Measurements from ENCODE around the gene TRHDE.

DNA sequence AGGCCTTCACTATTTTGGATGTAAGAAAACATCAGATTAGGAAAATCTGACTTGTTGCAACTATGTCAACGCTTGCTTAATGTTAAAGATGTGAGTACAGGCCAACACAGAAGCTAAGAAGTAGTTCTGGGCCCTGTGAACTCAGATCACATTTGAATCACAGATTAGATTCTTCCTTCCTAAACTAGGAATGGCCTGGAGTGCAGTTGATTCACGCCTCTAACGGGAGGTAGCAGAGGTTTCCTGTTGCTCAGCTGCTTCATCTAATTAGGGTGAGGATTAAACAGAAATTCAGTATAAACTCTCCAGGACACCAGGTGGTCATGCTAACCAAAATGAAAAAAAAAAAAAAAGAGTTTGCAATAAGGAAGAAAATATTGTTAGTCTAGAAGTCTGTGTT, 314.3 kb downstream of the TRHDE start:
- TF ChIP-seq, protein P1, sequence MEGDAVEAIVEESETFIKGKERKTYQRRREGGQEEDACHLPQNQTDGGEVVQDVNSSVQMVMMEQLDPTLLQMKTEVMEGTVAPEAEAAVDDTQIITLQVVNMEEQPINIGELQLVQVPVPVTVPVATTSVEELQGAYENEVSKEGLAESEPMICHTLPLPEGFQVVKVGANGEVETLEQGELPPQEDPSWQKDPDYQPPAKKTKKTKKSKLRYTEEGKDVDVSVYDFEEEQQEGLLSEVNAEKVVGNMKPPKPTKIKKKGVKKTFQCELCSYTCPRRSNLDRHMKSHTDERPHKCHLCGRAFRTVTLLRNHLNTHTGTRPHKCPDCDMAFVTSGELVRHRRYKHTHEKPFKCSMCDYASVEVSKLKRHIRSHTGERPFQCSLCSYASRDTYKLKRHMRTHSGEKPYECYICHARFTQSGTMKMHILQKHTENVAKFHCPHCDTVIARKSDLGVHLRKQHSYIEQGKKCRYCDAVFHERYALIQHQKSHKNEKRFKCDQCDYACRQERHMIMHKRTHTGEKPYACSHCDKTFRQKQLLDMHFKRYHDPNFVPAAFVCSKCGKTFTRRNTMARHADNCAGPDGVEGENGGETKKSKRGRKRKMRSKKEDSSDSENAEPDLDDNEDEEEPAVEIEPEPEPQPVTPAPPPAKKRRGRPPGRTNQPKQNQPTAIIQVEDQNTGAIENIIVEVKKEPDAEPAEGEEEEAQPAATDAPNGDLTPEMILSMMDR (IDR thresholded peaks at IDR 0.05; ENCODE audit: low read length) = no peak
- no peak for TF ChIP-seq EZH2 (IDR thresholded peaks at IDR 0.05; ENCODE audit: borderline replicate concordance, low read length)

All from OCI-LY1 (cell line).